Mesodermal cell (in vitro differentiated cells): ENCODE results near the gene FOXS1.

ENCODE experiments used
- H3K27ac ChIP-seq: 2 replicates; pipeline ENCODE4 v1.7.0; 2013; ENCODE audit warnings: mild to moderate bottlenecking, low read depth, low read length, moderate library complexity; ENCODE audit not compliant: severe bottlenecking
- H3K36me3 ChIP-seq: 2 replicates; pipeline ENCODE4 v1.7.1; 2013; ENCODE audit warnings: mild to moderate bottlenecking, low read length, moderate library complexity; ENCODE audit not compliant: control insufficient read depth, insufficient read depth
- H3K4me1 ChIP-seq: one replicate; pipeline ENCODE4 v1.7.1; 2013; ENCODE audit warnings: mild to moderate bottlenecking, low read length; ENCODE audit not compliant: insufficient read depth, control insufficient read depth, poor library complexity, severe bottlenecking
- H3K4me3 ChIP-seq: 2 replicates; pipeline ENCODE4 v1.7.0; 2013; ENCODE audit warnings: low read length, control low read depth, mild to moderate bottlenecking; ENCODE audit not compliant: insufficient read depth, poor library complexity, severe bottlenecking; ENCODE audit errors: extremely low read depth
- H3K9me3 ChIP-seq: 2 replicates; pipeline ENCODE4 v1.7.1; 2013; ENCODE audit warnings: mild to moderate bottlenecking, low read length, moderate library complexity; ENCODE audit not compliant: control insufficient read depth
- WGBS, 2 experiments: methylation state at CpG; one replicate each; pipeline ENCODE4 v1.1.5; 2013; ENCODE audit warnings: missing lambda C conversion rate in 2 of 2; ENCODE audit not compliant: insufficient coverage in 2 of 2; 5-methylcytosine and 5-hydroxymethylcytosine counted together

Gene FOXS1

GRCh38 chr20:31838646-31839292, 6.6 kb downstream of the FOXS1 start:
- H3K4me1 ChIP-seq: peaks cover 65% of the 10 kb centered on the region
- no peaks in the 10 kb centered on the region for H3K36me3 ChIP-seq
- H3K9me3 ChIP-seq: no peaks in the 10 kb centered on the region
- peak overlapping the region; percentile 68 for H3K27ac ChIP-seq
- WGBS, 2 experiments: 92 to 93% methylated on average over 2 to 6 of the region's 9 CpGs
- no peak overlapping the region for H3K4me3 ChIP-seq

GRCh38 chr20:31837896-31838397, 7.5 kb downstream of the FOXS1 start:
- H3K4me3 ChIP-seq: no peak overlapping the region
- H3K4me1 ChIP-seq: peaks cover 67% of the 10 kb centered on the region
- 47 to 68% methylated on average over 2 of the region's 3 CpGs for WGBS, 2 experiments
- no peaks in the 10 kb centered on the region for H3K36me3 ChIP-seq
- no peaks in the 10 kb centered on the region for H3K9me3 ChIP-seq
- H3K27ac ChIP-seq: peak overlapping the region; percentile 68

GRCh38 chr20:31836853-31837608, 8.4 kb downstream of the FOXS1 start:
- peak overlapping the region; percentile 0 for H3K27ac ChIP-seq
- no peaks in the 10 kb centered on the region for H3K9me3 ChIP-seq
- 76 to 90% methylated on average over 4 to 5 of the region's 5 CpGs for WGBS, 2 experiments
- no peak overlapping the region for H3K4me3 ChIP-seq
- peaks cover 59% of the 10 kb centered on the region for H3K4me1 ChIP-seq
- H3K36me3 ChIP-seq: no peaks in the 10 kb centered on the region

DNA sequence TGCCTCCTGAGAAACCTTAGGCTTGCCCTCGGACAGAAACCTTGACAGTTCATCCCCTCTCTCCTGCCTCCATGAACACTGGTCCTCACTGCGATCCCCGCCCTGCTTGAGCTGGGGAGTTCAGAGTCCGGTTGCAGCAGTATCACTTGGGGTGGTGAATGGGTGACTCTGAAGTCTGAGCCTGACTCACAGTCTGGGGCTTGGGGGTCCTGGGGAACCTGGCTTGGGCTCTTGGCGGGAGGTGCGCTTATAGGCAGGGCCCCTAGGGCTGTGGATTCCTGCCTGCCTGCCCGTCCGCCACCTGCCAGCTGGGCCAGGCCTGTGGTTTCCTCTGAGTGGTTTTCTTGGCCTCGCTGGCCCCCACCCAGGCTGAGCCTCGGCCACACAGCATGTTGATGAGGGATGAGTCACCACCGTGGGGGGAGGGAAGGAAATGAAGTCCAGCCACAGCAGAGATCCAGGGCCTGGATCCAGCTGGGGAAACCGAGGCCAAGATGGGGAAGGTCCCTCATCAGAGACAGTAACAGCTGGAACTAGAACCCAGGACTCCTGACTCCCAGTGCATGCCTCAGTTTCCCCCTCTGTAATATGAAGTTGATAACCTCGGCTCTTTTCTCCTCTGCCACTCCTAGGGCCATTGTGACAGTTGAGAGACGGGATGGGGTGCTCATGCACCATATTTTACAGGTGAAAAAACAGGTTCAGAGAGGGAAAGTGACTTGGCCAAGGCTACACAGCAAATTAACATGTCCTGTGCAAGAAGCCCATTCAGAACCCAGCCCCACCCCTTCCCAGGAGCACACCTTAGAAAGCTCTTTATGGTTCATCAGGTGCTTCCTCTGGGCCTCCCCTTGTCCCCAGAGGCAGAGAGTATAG, 9.2 kb downstream of the FOXS1 start:
- Histone ChIP-seq H3K36me3 (no peaks in the 10 kb centered on the region), H3K4me1 (peaks cover 53% of the 10 kb centered on the region), H3K9me3 (no peaks in the 10 kb centered on the region), H3K27ac (peak overlapping the region; percentile 59), H3K4me3 (no peak overlapping the region)
- WGBS, 2 experiments: 46 to 69% methylated on average over 6 to 10 of the region's 14 CpGs

DNA sequence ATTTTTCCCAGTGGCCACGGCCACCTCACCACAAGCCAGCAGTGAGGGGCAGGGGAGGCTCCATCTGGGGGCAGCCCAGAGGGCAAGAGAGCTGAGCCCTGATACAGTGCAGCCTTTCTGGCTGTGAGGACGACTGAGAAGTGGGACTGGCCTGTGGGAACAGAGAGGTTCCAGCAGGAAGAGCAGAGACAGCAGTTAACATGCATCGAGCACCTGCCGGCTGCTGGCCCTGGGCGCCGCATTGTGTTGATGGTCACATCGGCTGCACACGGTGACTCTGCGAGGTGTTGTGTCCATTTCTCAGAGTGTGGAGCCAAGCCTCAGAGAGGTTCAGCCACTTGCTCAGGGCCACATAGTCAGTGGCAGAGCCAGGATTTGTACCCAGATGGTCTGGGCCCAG, 9.8 kb downstream of the FOXS1 start:
- 89 to 93% methylated on average over 8 to 9 of the region's 9 CpGs for WGBS, 2 experiments
- no peaks in the 10 kb centered on the region for H3K9me3 ChIP-seq
- peak overlapping the region; percentile 59 for H3K27ac ChIP-seq
- H3K4me3 ChIP-seq: no peak overlapping the region
- peaks cover 48% of the 10 kb centered on the region for H3K4me1 ChIP-seq
- no peaks in the 10 kb centered on the region for H3K36me3 ChIP-seq

- peak overlapping the region; percentile 60 for H3K27ac ChIP-seq
- WGBS, 2 experiments: 84 to 85% methylated on average over 14 to 17 of the region's 20 CpGs
- no peaks in the 10 kb centered on the region for H3K36me3 ChIP-seq
Measured at GRCh38 chr20:31833931-31834521, 11.4 kb downstream of the FOXS1 start.

GRCh38 chr20:31833130-31833930, 12.1 kb downstream of the FOXS1 start:
- Histone ChIP-seq H3K4me3 (no peak overlapping the region), H3K9me3 (no peaks in the 10 kb centered on the region), H3K36me3 (no peaks in the 10 kb centered on the region), H3K27ac (peak overlapping the region; percentile 60), H3K4me1 (peaks cover 43% of the 10 kb centered on the region)
- WGBS, 2 experiments: 68 to 70% methylated on average over 14 of the region's 14 CpGs

More at GRCh38 chr20:31833931-31834521, 11.4 kb downstream of the FOXS1 start:
- H3K9me3 ChIP-seq: no peaks in the 10 kb centered on the region
- H3K4me3 ChIP-seq: no peak overlapping the region
- H3K4me1 ChIP-seq: peaks cover 48% of the 10 kb centered on the region

GRCh38 chr20:31831771-31832306, 13.6 kb downstream of the FOXS1 start:
- peaks cover 30% of the 10 kb centered on the region for H3K4me1 ChIP-seq
- no peak overlapping the region for H3K27ac ChIP-seq
- no peaks in the 10 kb centered on the region for H3K36me3 ChIP-seq
- WGBS, 2 experiments: 93 to 98% methylated on average over 15 to 17 of the region's 17 CpGs
- H3K9me3 ChIP-seq: no peaks in the 10 kb centered on the region
- H3K4me3 ChIP-seq: no peak overlapping the region

GRCh38 chr20:31831211-31831610, 14.2 kb downstream of the FOXS1 start:
- Histone ChIP-seq H3K27ac (no peak overlapping the region), H3K4me3 (no peak overlapping the region), H3K9me3 (no peaks in the 10 kb centered on the region), H3K36me3 (no peaks in the 10 kb centered on the region), H3K4me1 (peaks cover 24% of the 10 kb centered on the region)
- 76 to 94% methylated on average over 3 to 6 of the region's 6 CpGs for WGBS, 2 experiments
